ENCODE results near the gene UGT1A8.

UGT1A8 gene

DNA sequence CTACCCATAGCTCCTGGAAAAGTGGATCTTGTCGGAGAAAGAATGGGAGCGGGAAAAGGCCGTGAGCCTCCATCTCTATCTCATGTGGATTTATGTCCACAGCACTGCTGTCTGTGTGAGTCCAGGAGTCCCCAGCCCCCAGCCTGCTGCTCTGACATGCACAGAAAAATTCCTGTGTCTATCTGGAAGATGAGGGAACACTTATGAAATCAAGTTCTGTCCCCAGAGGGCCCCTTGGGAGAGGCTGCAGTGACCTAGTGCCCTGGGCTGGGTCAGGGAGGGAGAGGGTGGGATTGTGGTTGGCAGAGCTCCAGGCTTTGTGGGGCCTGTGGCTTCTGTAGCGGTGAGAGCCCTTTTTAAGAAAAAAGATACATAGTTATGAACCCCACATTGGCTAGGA, 199.3 kb downstream of the UGT1A8 start:
- TF ChIP-seq, protein P1, sequence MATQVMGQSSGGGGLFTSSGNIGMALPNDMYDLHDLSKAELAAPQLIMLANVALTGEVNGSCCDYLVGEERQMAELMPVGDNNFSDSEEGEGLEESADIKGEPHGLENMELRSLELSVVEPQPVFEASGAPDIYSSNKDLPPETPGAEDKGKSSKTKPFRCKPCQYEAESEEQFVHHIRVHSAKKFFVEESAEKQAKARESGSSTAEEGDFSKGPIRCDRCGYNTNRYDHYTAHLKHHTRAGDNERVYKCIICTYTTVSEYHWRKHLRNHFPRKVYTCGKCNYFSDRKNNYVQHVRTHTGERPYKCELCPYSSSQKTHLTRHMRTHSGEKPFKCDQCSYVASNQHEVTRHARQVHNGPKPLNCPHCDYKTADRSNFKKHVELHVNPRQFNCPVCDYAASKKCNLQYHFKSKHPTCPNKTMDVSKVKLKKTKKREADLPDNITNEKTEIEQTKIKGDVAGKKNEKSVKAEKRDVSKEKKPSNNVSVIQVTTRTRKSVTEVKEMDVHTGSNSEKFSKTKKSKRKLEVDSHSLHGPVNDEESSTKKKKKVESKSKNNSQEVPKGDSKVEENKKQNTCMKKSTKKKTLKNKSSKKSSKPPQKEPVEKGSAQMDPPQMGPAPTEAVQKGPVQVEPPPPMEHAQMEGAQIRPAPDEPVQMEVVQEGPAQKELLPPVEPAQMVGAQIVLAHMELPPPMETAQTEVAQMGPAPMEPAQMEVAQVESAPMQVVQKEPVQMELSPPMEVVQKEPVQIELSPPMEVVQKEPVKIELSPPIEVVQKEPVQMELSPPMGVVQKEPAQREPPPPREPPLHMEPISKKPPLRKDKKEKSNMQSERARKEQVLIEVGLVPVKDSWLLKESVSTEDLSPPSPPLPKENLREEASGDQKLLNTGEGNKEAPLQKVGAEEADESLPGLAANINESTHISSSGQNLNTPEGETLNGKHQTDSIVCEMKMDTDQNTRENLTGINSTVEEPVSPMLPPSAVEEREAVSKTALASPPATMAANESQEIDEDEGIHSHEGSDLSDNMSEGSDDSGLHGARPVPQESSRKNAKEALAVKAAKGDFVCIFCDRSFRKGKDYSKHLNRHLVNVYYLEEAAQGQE (IDR thresholded peaks at IDR 0.05; ENCODE audit: insufficient read depth in 1 of 2, low read depth in 2 of 2, low read length in 2 of 2): no peak

DNA sequence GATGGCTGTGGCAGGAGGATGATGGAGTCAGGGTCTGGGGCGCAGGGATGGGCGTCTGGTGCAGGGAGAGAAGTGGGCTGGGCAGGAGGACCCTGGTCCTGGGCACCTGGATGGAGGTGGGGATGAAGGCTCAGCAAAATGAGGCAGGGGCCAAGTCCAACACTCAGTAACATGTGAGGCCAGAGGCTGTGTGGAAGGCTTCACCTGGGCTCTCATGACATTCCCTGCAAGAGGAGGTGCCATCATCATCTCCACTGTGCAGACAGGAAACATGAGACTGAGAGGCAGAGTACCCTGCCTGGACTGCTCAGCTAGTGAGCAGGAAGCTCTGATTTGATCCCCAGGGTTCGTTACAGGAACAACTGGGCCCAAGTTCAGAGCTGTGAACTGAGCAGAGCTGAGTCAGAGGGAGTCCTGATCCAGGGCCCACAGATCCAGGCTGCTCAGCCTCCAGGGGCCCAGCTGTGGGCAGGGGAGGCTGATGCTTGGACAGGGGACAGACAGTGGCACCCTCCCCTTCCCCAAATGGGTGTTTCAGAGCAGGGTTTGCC, 200.0 kb downstream of the UGT1A8 start:
- TF ChIP-seq TAF1 (IDR thresholded peaks at IDR 0.05; ENCODE audit: borderline replicate concordance, insufficient read depth, low read length) (no peak), FOXP2 (optimal IDR thresholded peaks at IDR 0.05; ENCODE audit: borderline replicate concordance, extremely low read depth, extremely low read length, insufficient read depth) (no peak), POLR2AphosphoS5 (IDR thresholded peaks at IDR 0.05; ENCODE audit: low read depth, low read length) (no peak)
- TF ChIP-seq, protein P1 (IDR thresholded peaks at IDR 0.05; ENCODE audit: insufficient read depth in 1 of 2, low read depth in 2 of 2, low read length in 2 of 2): no peak

DNA sequence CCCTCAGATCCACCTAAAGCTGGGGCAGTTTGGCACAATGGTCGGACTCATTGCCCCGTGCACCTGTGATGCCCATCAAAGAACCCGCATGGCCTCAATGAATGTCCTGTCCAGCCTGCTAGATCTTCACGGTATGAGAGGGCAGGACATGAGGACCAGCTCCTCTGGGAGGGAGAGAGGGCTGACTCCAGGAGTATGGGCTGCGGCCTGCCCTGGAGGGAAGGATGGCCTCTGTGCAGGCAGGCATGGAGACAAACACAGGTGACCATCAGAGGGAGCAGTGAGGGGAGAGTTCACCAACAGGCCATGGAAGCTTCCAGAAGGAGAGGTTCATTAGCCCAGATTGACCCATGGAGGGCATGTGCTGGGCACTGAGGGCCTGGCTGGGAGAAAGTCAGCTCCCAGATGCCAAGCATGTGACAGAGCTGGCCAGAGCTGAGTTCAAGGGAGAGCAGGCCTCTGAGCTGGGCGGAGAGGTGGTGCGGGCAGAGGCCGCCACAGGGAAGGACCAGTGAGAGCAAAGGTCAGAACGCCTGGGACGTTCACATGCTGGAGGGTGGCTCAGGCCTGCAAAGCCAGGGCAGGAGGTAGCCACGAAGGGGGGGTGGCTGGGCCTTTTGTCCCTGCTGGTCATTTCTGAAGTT, 200.7 kb downstream of the UGT1A8 start:
- no peak for TF ChIP-seq SIN3A (IDR thresholded peaks at IDR 0.05; ENCODE audit: borderline replicate concordance, insufficient read depth, low read length)
- TF ChIP-seq TAF1 (IDR thresholded peaks at IDR 0.05; ENCODE audit: borderline replicate concordance, insufficient read depth, low read length): no peak

DNA sequence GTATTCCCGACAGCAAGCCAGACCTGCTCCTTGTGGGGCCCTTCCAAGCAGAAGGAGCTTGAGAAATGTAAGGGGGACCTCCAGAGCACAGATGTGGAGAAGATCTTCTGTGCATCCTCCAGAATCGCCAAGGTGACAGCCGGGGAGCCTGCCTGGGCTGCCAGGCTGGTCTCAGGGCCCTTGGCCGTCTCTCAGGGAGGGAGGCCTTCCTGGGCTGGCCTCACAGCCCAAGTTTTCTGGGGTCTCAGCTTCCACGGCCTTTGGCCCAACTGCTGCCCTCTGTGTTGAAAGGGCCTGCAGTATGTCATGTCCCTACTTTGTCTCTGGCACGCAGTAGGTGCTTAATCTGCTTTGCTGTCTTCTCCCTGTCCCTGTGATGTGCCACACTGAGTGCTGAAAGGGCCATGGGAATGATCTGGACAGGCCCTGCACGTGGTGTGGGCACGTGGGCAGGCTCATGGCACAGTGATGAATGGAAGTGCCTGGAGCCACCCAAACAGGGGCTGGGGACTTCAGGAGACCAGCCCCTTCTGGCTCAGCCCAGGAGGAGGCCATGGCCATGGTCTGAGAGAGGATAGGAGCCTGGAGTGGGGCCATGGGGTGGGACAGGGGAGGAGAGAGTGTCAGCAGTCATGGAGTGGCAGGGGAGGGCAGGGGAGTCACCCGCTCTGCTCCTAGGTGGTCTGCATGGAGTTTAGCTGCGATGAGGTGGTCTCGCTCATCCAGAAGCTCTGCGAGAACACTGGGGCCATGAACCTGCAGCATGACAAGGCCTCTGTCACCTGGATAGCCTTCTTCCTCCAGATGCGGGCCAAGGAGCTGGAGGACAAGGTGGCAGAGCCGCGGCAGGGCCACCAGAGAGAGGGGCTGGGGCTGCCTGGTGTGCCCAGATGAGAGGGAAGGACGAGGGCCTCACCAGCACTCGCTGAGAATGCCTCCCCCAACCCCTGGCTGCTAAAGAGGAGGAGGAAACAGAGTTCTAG, 201.5 kb downstream of the UGT1A8 start:
- TF ChIP-seq POLR2AphosphoS5 (IDR thresholded peaks at IDR 0.05; ENCODE audit: low read depth, low read length): no peak
- TF ChIP-seq TAF1 (IDR thresholded peaks at IDR 0.05; ENCODE audit: borderline replicate concordance, insufficient read depth, low read length): no peak

DNA sequence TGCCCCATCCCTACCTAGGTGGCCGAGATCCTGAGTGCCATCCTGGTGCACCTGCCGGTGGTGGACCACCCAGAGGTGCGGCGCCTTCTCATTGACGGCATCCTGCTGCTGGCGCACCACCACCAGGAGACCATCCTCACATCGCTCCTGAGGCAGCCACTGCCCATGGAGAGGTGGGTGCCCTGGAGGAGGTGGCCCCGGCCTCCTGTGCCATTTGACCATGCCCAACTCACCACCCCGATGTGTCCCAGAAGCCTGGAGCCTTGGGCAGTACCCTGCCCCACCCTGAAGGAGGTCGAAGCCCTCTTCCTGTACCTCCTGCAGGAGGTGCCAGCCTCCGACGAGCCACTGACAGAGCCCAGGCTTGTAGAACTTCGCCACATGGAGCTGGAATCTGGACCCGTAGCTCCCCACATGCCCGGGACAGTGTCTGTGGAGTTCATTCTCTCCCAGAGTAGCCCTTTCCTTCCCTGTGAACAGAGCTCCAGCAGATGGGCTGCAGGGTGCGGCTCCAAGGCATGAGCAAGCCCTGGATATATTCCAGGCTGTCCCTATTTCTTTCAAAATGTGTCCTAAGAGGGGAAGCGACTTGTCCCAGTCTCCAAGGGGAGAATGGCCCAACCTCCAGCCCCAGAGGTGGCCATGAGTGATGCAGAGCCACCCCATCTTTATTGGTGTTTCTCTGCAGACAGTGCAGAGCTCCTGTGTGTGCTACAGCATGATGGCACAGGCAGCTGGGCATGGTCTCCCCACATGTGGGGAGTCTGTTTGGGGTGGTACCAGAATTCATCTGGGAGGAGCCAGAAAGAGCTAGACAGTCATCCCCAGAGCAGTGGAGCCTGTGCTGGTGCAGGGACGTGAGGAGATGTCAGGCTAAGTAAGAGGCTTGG, 202.7 kb downstream of the UGT1A8 start:
- TF ChIP-seq POLR2AphosphoS5 (IDR thresholded peaks at IDR 0.05; ENCODE audit: low read depth, low read length): no peak
- TF ChIP-seq, protein P1 (IDR thresholded peaks at IDR 0.05; ENCODE audit: insufficient read depth in 1 of 2, low read depth in 2 of 2, low read length in 2 of 2): no peak
- no peak for TF ChIP-seq FOXP2 (optimal IDR thresholded peaks at IDR 0.05; ENCODE audit: borderline replicate concordance, extremely low read depth, extremely low read length, insufficient read depth)
- no peak for TF ChIP-seq SIN3A (IDR thresholded peaks at IDR 0.05; ENCODE audit: borderline replicate concordance, insufficient read depth, low read length)
- TF ChIP-seq TAF1 (IDR thresholded peaks at IDR 0.05; ENCODE audit: borderline replicate concordance, insufficient read depth, low read length): no peak
